AG09309 (cell line): ENCODE measurements around the gene PSMC3.

Experiments used
- DNase-seq: peaks from one replicate; pipeline ENCODE4 v3.0.0-alpha.2; 2010; ENCODE audit warnings: low read depth
- H3K4me3 ChIP-seq: 2 replicates; pipeline ENCODE4 v1.5.1; 2011; ENCODE audit warnings: mild to moderate bottlenecking, low read depth, low read length, moderate library complexity; ENCODE audit not compliant: control insufficient read depth
- CTCF ChIP-seq: IDR thresholded peaks from 2 replicates; pipeline ENCODE4 v1.5.1; 2011; ENCODE audit warnings: mild to moderate bottlenecking, low read depth, low read length, inconsistent platforms; ENCODE audit not compliant: insufficient read depth, control insufficient read depth; ENCODE audit errors: missing control alignments

The PSMC3 gene

DNA sequence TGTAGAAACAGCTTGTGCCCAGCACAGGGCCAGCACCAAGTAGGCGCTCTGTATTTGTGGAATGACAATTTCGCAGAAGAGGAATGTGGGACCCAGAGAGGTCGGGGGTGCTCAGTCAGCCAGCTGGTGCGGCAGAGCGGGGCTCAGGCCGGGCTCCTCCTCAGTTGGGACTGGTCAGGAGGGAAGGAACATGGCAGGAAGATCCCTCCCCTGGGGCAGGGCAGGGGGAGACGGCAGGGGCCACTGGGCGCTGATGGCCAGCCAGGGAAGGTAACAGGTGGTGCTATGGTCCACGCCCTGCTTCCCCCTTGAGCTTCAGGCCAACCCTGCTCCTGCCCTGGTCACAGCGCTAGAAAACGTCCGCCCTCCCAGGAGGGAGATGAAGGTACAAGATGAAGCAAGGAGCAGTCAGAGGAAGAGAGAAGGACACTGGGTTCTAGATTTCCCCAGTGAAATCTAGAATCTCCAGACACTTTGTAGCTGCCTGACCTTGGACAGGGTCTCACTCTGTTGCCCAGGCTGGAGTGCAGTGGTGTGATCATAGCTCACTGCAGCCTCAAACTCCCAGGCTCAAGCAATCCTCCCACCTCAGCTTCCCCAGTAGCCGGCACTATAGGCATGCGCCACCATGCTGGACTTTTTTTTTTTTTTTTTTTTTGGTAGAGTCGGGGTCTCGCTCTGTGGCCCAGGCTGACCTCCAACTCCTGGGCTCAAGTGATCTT lies 34.4 kb downstream of the PSMC3 start:
- no peak for TF ChIP-seq CTCF
- no peak overlapping the region for H3K4me3 ChIP-seq
- DNase-seq: no peak

- DNase-seq: no peak
- H3K4me3 ChIP-seq: no peak overlapping the region
- no peak for TF ChIP-seq CTCF
Measured at GRCh38 chr11:47391077-47391583, 35.1 kb downstream of the PSMC3 start.

DNA sequence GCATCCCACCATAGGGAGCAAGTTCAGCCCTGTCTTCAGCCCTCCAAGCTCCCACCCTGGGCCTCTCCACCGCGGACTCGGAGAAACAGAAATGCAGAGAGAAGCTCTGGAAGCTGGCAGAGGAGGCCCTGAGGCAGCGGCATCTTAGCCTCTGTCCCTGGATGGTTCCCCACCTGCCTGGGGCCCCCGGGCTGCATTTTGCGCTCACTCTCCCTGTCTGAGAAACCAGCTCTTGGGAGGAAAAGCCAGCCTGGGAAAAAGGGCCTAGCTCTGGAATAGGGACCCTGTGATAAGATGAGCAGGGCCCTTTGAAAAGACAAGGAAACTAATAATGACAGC lies 35.8 kb downstream of the PSMC3 start:
- TF ChIP-seq CTCF: no peak
- no peak for DNase-seq

DNA sequence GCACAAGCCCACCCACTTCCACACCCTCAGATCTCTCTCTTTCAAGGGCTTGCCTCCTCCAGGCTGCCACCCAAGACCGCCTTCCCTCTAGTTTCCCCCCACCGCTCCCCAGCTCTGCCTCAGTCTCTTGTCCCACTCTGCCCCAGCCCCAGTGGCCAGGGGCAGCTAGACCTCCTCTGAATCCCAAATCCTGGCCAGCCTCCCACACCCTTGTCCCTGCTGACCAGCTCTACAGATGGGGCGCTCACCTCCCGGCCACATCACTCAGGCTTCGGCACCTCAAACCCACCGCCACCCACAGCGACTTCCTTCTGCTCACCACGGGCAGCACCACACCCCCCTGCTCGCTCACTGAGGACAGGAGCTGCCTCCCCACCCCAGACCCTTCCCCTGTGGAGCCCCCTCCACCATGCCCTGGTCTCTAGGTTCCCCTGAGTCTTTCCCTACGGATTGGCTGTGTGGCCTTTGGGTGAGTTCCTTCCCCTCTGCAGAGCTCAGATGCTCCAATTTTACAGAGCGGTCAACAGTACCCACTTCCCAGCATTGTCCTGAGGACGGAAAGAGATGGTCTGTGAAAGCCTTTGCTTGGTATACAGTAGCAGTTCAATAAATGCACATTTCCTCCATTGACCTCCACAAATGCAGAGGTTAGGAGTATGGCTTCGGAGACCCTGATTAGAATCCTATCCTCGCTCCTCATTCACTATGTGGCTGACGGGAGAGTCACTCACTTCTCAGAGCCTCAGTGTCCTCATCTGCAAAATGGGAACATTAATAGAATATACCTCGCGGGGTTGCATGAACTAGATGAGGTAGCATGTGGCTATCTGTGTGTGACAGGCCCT lies 36.4 kb downstream of the PSMC3 start:
- no peak overlapping the region for H3K4me3 ChIP-seq
- no peak for DNase-seq
- no peak for TF ChIP-seq CTCF

More for the DNA sequence above, 35.8 kb downstream of the PSMC3 start:
- no peak overlapping the region for H3K4me3 ChIP-seq

GRCh38 chr11:47388697-47389576 lies 37.3 kb downstream of the PSMC3 start:
- no peak for TF ChIP-seq CTCF
- no peak for DNase-seq
- no peak overlapping the region for H3K4me3 ChIP-seq
